Astrocyte of the spinal cord (primary cell): ENCODE data around the gene ZNF780B.
A peak's percentile ranks its signal among the peaks of the same experiment; 100 is the strongest.

Experiments used
- DNase-seq: peaks from one replicate; pipeline ENCODE4 v3.0.0; 2011; ENCODE audit warnings: low read depth, low spot score
- H3K4me3 ChIP-seq: 2 replicates; pipeline ENCODE4 v1.5.1; 2011; ENCODE audit warnings: low read depth, mild to moderate bottlenecking, low read length, moderate library complexity
- CTCF ChIP-seq: IDR thresholded peaks from 2 replicates; pipeline ENCODE4 v1.5.1; 2012; ENCODE audit warnings: low read depth, mild to moderate bottlenecking, low read length, inconsistent platforms
- in situ Hi-C: cut with HindIII; loops from 2 replicates; pipeline ENCODE4 v1.10.0; 2017; ENCODE audit warnings: low sequenced_read_pairs

The ZNF780B gene

GRCh38 chr19:40078377-40078776 lies 22.3 kb upstream of the ZNF780B start:
- TF ChIP-seq CTCF, result no peak
- no peak overlapping the region for H3K4me3 ChIP-seq
- in situ Hi-C loops, result no loop called here
- no peak for DNase-seq

- no peak for TF ChIP-seq CTCF
- in situ Hi-C loops, result no loop called here
- no peak overlapping the region for H3K4me3 ChIP-seq
- DNase-seq, result no peak
These were observed 14.0 kb upstream of the ZNF780B start for GRCh38 chr19:40070058-40070457.

- no peak for TF ChIP-seq CTCF
- in situ Hi-C loops, result loop anchor here (5.0 kb wide), 1 partner anchor 33 kb away; the partner anchor contains the start of gene ZNF780A
- H3K4me3 ChIP-seq, result no peak overlapping the region
- DNase-seq, result no peak
These were observed 3.6 kb upstream of the ZNF780B start for GRCh38 chr19:40059624-40060023.

GRCh38 chr19:40057166-40057565 lies 1.1 kb upstream of the ZNF780B start:
- in situ Hi-C loops, result loop anchor here (5.0 kb wide), 1 partner anchor 35 kb away; the partner anchor contains the start of gene ZNF780A
- no peak overlapping the region for H3K4me3 ChIP-seq
- DNase-seq, result no peak
- TF ChIP-seq CTCF, result no peak

- peak overlapping the region; percentile 92 for H3K4me3 ChIP-seq
- TF ChIP-seq CTCF, result no peak
- in situ Hi-C loops, result loop anchor here (5.0 kb wide), 1 partner anchor 36 kb away; the partner anchor contains the start of gene ZNF780A
- no peak for DNase-seq
These were observed 474 bp upstream of the ZNF780B start for GRCh38 chr19:40056505-40056904.

GRCh38 chr19:40055049-40055448 lies 982 bp downstream of the ZNF780B start:
- no peak for TF ChIP-seq CTCF
- in situ Hi-C loops, result loop anchor here (5.0 kb wide), 1 partner anchor 37 kb away; the partner anchor contains the start of gene ZNF780A
- H3K4me3 ChIP-seq, result peak overlapping the region; percentile 92
- no peak for DNase-seq

GRCh38 chr19:40054632-40055031 lies 1.4 kb downstream of the ZNF780B start:
- H3K4me3 ChIP-seq, result no peak overlapping the region
- in situ Hi-C loops, result loop anchor here (5.0 kb wide), 1 partner anchor 38 kb away; the partner anchor contains the start of gene ZNF780A
- no peak for TF ChIP-seq CTCF
- DNase-seq, result no peak
